ENCODE data around the gene ACP7.

DNA sequence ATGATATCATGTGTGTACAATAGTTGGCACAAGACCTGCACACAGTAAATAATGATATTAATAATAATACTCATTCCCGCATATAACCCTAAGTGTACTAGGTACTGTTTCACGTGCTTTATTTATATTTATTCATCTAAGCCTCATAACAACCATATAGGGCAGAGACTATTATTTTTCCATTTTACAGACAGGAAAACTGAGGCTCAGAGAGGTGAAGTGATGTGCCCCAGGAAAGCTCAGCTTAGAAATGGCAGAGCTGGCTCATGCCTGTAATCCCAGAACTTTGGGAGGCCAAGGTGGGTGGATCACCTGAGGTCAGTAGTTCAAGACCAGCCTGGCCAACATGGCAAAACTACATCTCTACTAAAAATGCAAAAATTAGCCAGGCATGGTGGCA is 13.6 kb downstream of the ACP7 start:
- TF ChIP-seq TCF12 (IDR thresholded peaks at IDR 0.05; ENCODE audit: low read depth, low read length) (no peak), SUZ12 (IDR thresholded peaks at IDR 0.05; ENCODE audit: unreplicated experiment) (no peak), ZNF24 (IDR thresholded peaks at IDR 0.05) (no peak), SIN3A (IDR thresholded peaks at IDR 0.05; ENCODE audit: low read depth, low read length) (no peak), SMC3 (IDR thresholded peaks at IDR 0.05; ENCODE audit: borderline replicate concordance, low read length) (no peak), E2F8 (IDR thresholded peaks at IDR 0.05; ENCODE audit: low read depth, partially characterized antibody) (no peak), HDAC2 (IDR thresholded peaks at IDR 0.05) (no peak), EGR1 (IDR thresholded peaks at IDR 0.05; ENCODE audit: borderline replicate concordance in 1 of 2, low read depth in 2 of 2, low read length in 2 of 2) (no peak)
- TF ChIP-seq, protein P1, sequence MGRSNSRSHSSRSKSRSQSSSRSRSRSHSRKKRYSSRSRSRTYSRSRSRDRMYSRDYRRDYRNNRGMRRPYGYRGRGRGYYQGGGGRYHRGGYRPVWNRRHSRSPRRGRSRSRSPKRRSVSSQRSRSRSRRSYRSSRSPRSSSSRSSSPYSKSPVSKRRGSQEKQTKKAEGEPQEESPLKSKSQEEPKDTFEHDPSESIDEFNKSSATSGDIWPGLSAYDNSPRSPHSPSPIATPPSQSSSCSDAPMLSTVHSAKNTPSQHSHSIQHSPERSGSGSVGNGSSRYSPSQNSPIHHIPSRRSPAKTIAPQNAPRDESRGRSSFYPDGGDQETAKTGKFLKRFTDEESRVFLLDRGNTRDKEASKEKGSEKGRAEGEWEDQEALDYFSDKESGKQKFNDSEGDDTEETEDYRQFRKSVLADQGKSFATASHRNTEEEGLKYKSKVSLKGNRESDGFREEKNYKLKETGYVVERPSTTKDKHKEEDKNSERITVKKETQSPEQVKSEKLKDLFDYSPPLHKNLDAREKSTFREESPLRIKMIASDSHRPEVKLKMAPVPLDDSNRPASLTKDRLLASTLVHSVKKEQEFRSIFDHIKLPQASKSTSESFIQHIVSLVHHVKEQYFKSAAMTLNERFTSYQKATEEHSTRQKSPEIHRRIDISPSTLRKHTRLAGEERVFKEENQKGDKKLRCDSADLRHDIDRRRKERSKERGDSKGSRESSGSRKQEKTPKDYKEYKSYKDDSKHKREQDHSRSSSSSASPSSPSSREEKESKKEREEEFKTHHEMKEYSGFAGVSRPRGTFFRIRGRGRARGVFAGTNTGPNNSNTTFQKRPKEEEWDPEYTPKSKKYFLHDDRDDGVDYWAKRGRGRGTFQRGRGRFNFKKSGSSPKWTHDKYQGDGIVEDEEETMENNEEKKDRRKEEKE (IDR thresholded peaks at IDR 0.05), result no peak
- TF ChIP-seq, protein P2, sequence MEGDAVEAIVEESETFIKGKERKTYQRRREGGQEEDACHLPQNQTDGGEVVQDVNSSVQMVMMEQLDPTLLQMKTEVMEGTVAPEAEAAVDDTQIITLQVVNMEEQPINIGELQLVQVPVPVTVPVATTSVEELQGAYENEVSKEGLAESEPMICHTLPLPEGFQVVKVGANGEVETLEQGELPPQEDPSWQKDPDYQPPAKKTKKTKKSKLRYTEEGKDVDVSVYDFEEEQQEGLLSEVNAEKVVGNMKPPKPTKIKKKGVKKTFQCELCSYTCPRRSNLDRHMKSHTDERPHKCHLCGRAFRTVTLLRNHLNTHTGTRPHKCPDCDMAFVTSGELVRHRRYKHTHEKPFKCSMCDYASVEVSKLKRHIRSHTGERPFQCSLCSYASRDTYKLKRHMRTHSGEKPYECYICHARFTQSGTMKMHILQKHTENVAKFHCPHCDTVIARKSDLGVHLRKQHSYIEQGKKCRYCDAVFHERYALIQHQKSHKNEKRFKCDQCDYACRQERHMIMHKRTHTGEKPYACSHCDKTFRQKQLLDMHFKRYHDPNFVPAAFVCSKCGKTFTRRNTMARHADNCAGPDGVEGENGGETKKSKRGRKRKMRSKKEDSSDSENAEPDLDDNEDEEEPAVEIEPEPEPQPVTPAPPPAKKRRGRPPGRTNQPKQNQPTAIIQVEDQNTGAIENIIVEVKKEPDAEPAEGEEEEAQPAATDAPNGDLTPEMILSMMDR (IDR thresholded peaks at IDR 0.05 in 2 of 3, conservative IDR thresholded peaks at IDR 0.05 in 1 of 3; ENCODE audit: control insufficient read depth in 2 of 3, extremely low read depth in 1 of 3, insufficient read depth in 1 of 3, low read depth in 3 of 3, low read length in 3 of 3), result no peak
